Lower lobe of right lung (tissue), 2 donors: ENCODE data around the gene CGNL1. TPM values are rescaled to one million over a fixed set of nuclear protein-coding genes. Genes with fewer than 3 reads are reported as not detected.
A peak's percentile ranks its signal among the peaks of the same experiment; 100 is the strongest.

Experiments used
- ATAC-seq, 2 donors: fragments of 200-7000 bp; cut with Tn5 transposase; one replicate each; pipeline ENCODE4 v1.9.1; 2020 to 2022; ENCODE audit warnings: mild to moderate bottlenecking in 2 of 2, moderate library complexity in 2 of 2
- DNase-seq: peaks from one replicate; pipeline ENCODE4 v3.0.0-alpha.2; 2020
- H3K27ac ChIP-seq: fragments of 200-600 bp; one replicate; pipeline ENCODE4 v1.8.0; 2022
- H3K27me3 ChIP-seq: fragments of 200-600 bp; one replicate; pipeline ENCODE4 v1.8.0; 2022; ENCODE audit warnings: low read depth
- H3K36me3 ChIP-seq: fragments of 200-600 bp; one replicate; pipeline ENCODE4 v1.8.0; 2022; ENCODE audit warnings: mild to moderate bottlenecking
- H3K4me1 ChIP-seq: fragments of 200-600 bp; one replicate; pipeline ENCODE4 v1.8.0; 2022
- H3K4me3 ChIP-seq: fragments of 200-600 bp; one replicate; pipeline ENCODE4 v1.8.0; 2022; ENCODE audit warnings: mild to moderate bottlenecking
- H3K9me3 ChIP-seq: fragments of 200-600 bp; one replicate; pipeline ENCODE4 v1.8.0; 2022
- CTCF ChIP-seq: fragments of 200-600 bp; IDR thresholded peaks from one replicate; pipeline ENCODE4 v1.8.0; 2022; ENCODE audit warnings: antibody characterized with exemption, mild to moderate bottlenecking
- intact Hi-C: fragments of 100-400 bp; cut with DNase I; formaldehyde crosslinking; loops from one replicate; pipeline ENCODE4 v1.11.0; 2022
- total RNA-seq: library from RNA; stranded (reverse); fragmentation: NEBNext Ultra II Directional; extraction: Animal tissue kit (Norgen Biotek cat#: 25700); gene quantifications from one replicate; pipeline ENCODE4 v1.2.1, GENCODE V29; 2021
- donor health status: DM: no; HTN: yes; CAD: no; lungs with severe emphysema.

CGNL1 gene
- total RNA-seq, 1 donor from 2014 or later: 46.0 TPM

DNA sequence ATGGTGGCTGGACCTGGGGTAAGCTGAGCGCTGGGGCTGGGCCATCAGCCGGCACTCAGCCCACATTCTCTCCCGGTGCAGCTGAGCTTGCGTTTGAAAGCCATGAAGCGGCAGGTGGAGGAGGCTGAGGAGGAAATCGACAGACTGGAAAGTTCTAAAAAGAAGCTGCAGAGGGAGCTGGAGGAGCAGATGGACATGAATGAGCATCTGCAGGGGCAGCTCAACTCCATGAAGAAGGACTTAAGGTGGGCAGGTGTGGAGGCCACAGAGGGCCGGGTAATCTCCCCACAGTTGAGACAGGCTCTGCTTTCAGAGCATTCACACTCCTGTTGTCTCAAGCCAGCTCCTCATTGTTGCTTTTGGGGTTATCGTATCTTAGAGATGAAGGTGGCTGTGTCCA is 169.7 kb downstream of the CGNL1 start:
- Histone ChIP-seq H3K36me3 (peaks cover 37% of the 10 kb centered on the region), H3K4me3 (no peak overlapping the region), H3K27ac (no peak overlapping the region), H3K4me1 (peaks cover 22% of the 10 kb centered on the region), H3K9me3 (no peaks in the 10 kb centered on the region), H3K27me3 (no peaks in the 10 kb centered on the region)
- DNase-seq: no peak
- ATAC-seq: no peak
- intact Hi-C loops: no loop called here
- TF ChIP-seq CTCF: no peak

GRCh38 chr15:57547243-57547755 is 171.0 kb downstream of the CGNL1 start:
- intact Hi-C loops: no loop called here

GRCh38 chr15:57548351-57548750 is 172.0 kb downstream of the CGNL1 start:
- no peak for ATAC-seq
- Histone ChIP-seq H3K27ac (peak overlapping the region; percentile 7), H3K9me3 (no peaks in the 10 kb centered on the region), H3K27me3 (no peaks in the 10 kb centered on the region), H3K4me3 (no peak overlapping the region), H3K4me1 (peaks cover 32% of the 10 kb centered on the region), H3K36me3 (peaks cover 34% of the 10 kb centered on the region)
- intact Hi-C loops: no loop called here
- TF ChIP-seq CTCF: no peak
- no peak for DNase-seq

More at GRCh38 chr15:57547243-57547755, 171.0 kb downstream of the CGNL1 start:
- H3K4me1 ChIP-seq: peaks cover 27% of the 10 kb centered on the region
- ATAC-seq (no peak), DNase-seq (no peak)
- TF ChIP-seq CTCF: no peak
- no peaks in the 10 kb centered on the region for H3K9me3 ChIP-seq
- H3K36me3 ChIP-seq: peaks cover 34% of the 10 kb centered on the region
- no peaks in the 10 kb centered on the region for H3K27me3 ChIP-seq
- H3K27ac ChIP-seq: no peak overlapping the region
- no peak overlapping the region for H3K4me3 ChIP-seq

GRCh38 chr15:57548835-57549234 is 172.5 kb downstream of the CGNL1 start:
- Histone ChIP-seq H3K27ac (peak overlapping the region; percentile 7), H3K4me3 (no peak overlapping the region), H3K27me3 (no peaks in the 10 kb centered on the region), H3K9me3 (no peaks in the 10 kb centered on the region), H3K36me3 (peaks cover 33% of the 10 kb centered on the region), H3K4me1 (peaks cover 33% of the 10 kb centered on the region)
- ATAC-seq (no peak), DNase-seq (no peak)
- TF ChIP-seq CTCF: no peak
- intact Hi-C loops: no loop called here

DNA sequence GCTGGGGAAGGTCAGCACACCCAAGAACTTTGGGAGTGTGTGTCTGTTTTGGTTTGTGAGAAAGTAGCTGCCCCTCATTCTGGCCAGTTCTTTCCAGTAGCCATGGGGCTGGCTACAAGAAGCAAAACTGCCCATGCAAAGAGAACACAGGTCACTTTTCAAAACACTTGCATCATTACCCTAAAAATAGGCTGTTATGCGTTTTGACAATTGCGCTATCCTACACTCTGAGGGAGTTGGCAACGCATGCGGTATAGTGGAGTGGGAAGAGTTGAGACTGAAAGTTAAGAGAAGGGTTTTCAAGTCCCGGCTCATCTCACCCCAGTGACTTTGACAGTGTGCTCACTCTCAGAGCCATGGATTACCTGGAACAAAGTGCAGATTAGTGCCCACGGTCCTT is 173.6 kb downstream of the CGNL1 start:
- DNase-seq (no peak), ATAC-seq (no peak)
- H3K9me3 ChIP-seq: no peaks in the 10 kb centered on the region
- no peak for TF ChIP-seq CTCF
- H3K4me3 ChIP-seq: no peak overlapping the region
- H3K27me3 ChIP-seq: no peaks in the 10 kb centered on the region
- intact Hi-C loops: no loop called here
- H3K27ac ChIP-seq: peak overlapping the region; percentile 87
- peaks cover 35% of the 10 kb centered on the region for H3K4me1 ChIP-seq
- H3K36me3 ChIP-seq: peaks cover 26% of the 10 kb centered on the region
